Activated gamma-delta T cell treated with anti-CD3 and anti-CD28 coated beads, Interleukin-2, amount 50 U/mL, for 16 hours (primary cell): Measurements from ENCODE around the gene PROSER2.

Source experiments
- DNase-seq: peaks from one replicate; pipeline ENCODE4 v3.0.0-alpha.2; 2020; ENCODE audit warnings: low read depth

Gene PROSER2

GRCh38 chr10:11804336-11804735 lies 18.8 kb upstream of the PROSER2 start:
- no peak for DNase-seq

DNA sequence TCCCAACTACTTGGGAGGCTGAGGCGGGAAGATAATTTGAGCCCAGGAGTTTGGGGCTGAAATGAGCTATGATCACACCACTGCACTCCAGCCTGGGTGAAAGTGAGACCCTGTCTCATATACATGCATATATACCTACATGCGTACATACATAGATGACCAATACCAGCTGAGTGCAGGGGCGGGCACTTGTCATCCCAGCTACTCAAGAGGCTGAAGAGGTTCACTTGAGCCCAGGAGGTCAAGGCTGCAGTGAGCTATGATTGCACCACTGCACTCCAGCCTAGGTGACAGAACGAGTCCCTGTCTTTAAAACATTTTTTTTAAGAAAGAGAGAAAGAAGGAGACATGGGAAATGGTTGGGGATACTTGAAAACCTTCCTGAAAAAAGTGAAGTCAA lies 17.4 kb upstream of the PROSER2 start:
- no peak for DNase-seq

GRCh38 chr10:11806706-11807105 lies 16.4 kb upstream of the PROSER2 start:
- DNase-seq, result no peak

- no peak for DNase-seq
These were observed 14.3 kb upstream of the PROSER2 start for GRCh38 chr10:11808808-11809207.

DNA sequence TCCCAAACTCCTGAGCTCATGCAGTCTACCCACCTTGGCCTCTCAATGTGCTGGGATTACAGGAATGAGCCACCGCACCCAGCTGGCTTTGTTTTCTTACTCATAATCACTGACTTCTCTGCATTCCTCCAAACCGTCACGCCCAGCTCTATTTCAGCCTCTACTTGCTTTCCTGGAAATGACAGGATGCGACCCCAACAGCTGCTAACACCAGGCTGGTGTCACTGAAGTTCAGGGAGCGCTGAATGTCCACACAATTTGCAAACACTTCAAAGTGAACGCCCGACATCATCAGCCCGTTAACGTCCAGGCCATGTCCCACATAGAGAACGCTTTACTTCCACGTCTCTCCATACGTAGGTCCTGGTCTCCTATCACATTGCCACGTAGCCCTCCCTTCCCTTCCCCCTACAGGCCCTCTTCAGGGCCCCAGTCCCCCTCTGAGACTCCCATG lies 12.8 kb upstream of the PROSER2 start:
- no peak for DNase-seq

DNA sequence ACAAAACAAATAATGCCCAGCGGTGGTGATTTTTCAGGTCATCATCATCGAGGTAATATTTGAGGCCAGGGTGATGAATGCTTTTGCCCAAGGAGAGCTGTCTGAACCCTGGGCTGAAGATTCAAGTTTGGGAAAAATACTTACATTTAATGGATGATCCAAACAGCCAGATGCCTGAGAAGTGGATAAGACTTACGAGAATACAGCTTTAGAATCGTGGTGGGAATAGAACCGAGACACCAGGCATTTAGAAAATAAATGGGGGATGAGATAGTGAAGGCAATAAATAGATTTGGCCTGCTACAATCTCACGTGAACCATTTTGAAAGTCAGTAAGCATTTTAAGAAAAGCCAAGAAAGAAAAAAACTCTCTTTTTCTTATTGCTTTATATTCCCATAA lies 12.2 kb upstream of the PROSER2 start:
- DNase-seq, result no peak

- DNase-seq, result no peak
These were observed 10.0 kb upstream of the PROSER2 start for GRCh38 chr10:11813177-11813576.

DNA sequence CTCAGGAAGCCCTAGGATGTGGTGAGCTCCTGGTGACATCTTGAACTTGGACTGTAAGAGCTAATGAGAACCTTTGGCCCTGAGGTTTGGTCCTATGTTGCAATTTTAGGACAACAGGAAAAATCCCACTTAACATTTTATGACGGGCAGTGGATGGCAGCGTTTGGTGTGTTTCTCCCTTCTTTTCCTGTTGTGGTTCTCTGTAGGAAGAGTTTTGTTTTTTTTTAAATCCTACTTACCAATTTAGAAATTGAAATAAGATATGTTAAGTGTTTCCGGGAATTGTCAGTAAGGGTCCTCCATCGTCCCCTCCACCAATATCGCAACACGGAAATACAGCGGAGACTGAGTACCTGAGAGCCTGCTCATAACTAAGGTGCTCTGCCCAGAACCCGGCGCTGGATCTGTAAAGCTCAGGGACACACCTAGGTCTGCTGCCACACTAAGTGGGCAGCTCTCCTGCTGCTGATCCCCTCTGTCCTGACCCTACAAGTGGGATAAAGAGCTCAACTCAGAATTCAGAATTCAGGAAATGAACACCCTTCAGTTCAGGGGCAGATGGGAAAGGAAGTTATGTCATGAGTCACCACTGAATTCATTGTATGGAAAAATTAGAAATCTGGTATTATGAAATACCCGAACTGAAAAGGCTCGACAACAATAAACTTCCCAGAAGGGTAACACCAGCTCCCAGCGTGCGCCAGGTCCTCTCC lies 9.1 kb upstream of the PROSER2 start:
- no peak for DNase-seq

DNA sequence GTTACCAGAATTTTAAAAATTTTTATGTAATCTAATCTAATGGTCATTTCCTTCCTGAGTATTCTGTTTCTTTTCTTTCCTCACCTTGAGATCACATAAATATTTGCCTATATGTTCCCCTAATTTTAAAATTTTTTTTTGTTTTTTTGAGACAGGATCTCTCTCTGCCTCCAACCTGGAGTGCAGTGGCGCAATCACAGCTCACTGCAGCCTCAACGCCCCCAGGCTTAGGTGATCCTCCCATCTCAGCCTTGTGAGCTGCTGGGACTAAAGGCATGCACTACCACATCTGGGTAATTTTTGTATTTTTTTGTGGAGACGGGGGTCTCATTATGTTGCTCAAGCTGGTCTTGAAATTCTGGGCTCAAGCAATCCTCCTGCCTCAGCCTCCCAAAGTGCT lies 4.1 kb upstream of the PROSER2 start:
- no peak for DNase-seq

GRCh38 chr10:11822026-11822756 lies 965 bp upstream of the PROSER2 start:
- no peak for DNase-seq

DNA sequence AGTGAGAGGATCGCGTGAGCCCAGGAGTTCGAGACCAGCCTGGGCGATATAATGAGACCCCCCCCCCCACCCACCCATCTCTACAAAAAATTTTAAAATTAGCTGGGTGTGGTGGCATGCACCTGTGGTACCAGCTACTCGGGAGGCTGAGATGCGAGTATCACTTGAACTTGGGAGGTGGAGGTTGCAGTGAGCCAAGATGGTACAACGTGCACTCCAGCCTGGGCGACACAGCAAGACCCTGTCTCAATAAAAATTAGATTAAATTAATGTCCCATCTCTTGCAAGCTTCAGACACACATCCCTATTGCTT lies 391 bp upstream of the PROSER2 start:
- no peak for DNase-seq

- DNase-seq, result no peak
These were observed 812 bp downstream of the PROSER2 start for GRCh38 chr10:11823989-11824346.

DNA sequence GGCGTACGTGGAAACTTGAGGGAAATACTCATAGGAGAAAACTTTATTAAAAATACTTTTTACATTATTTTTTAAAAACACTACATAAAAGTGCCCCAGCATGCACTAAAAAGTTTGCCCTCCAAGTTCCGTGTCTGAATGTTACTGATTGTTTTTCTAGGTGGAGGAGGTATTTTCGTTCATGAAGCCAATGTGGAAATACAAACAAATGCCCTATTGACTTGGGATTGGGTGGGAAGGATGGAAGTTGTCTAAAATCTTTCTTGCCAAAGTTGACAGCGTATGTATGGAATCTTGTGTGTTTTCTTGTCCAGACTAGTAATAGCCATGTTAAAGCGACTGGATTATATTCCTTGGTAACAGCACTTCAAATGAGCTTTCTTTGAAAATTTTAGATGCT lies 1.2 kb downstream of the PROSER2 start:
- no peak for DNase-seq

DNA sequence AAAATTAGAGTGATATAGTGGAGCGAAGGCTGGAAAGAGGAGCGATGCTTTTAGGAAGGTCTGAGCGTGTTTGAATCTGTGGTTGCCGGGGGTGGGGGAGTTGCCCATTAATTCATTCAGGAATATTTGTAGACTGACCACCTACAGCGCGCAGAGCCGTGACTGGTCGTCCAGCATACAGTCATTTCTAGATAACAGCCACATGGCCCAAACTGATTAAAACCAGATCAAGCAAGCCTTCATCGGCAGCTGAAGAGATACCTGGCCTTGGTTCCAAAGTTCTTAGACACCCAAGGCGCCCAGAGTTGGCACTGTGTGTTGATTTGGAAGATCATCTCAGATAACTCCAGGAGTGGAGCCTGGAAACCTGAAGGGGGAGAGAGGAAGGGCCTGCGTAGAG lies 1.7 kb downstream of the PROSER2 start:
- no peak for DNase-seq

GRCh38 chr10:11825796-11826414 lies 2.7 kb downstream of the PROSER2 start:
- DNase-seq, result no peak

- no peak for DNase-seq
These were observed 3.9 kb downstream of the PROSER2 start for GRCh38 chr10:11827006-11827405.

GRCh38 chr10:11827414-11827813 lies 4.3 kb downstream of the PROSER2 start:
- no peak for DNase-seq

DNA sequence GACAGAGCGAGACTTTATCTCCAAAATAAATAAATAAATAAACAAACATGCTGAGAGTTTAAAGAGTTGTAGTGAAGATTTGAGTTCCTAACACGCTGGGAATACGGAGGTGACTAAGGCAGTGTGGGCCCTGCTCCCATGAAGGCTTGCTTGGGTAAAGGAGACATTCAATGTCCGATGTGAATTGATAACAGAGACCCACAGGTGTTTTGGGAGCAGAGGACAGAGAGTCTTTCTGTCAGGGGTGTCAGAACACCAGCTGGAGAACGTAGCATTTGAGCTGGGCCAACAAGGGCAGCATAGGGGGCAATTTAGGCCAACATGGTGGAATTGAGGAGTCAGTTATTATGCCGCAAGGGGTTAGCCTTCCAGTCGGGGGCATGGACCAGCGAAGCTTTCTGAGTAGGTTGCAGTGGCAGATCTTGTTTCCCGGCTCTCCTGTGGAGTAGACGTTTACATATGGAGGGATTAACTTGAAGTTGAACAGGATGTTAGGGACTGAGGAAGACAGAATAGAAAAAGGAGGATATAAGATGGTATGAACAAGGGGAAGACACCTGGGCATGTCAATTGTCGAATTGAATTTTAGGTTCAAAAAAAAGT lies 5.6 kb downstream of the PROSER2 start:
- DNase-seq, result no peak

GRCh38 chr10:11830836-11831519 lies 7.8 kb downstream of the PROSER2 start:
- no peak for DNase-seq

GRCh38 chr10:11831520-11831951 lies 8.4 kb downstream of the PROSER2 start:
- no peak for DNase-seq

DNA sequence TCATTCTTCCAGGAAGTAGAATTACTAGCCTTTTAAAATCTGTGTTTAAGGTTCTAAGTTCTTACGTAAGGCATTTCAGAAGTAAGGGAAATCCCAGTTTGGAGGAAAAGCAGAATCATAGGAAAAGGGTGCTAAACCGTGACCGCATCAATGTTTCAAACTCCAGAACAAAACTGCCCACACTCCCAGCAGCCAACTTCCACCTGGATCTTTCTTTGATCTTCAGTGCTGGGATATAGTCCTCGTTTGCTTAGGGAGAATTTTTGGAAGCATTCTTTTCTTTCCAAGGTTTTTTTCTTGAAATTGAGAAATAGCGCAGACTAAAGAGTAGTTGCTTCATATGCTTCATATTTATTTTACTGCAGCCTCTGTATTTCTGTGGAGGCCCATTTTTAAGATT lies 8.9 kb downstream of the PROSER2 start:
- no peak for DNase-seq

DNA sequence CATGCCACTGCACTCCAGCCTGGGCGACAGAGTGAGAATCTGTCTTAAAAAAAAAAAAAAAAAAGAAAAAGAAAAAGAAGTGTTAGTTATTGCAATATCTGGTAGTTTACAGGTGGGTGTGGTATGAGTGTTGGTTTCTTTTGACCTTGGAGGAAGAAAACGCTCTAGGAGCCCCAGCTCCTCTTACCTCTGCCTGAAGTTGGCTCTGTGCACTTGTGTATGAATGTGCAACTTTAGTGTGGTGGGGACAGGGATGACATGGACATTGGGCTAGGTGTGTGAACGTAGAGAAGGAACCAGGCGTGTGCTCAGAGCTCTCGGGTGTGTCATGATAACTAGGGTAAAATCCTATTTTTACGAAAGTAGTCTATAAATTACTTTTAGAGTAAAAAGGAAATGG lies 11.9 kb downstream of the PROSER2 start:
- no peak for DNase-seq

GRCh38 chr10:11835704-11836103 lies 12.5 kb downstream of the PROSER2 start:
- no peak for DNase-seq
